ENCODE data around the gene TOMM70. TPM values are rescaled to one million over a fixed set of nuclear protein-coding genes. Genes with fewer than 3 reads are reported as not detected.

Gene TOMM70
- total and polyA plus RNA-seq, 10 of the 15 experiments (the other 5 are each of a cell fraction or from before 2014, with no cell fraction given), result 12.7 to 64.1 (median 41.3) TPM

- SMC1A ChIA-PET (ENCODE audit: uncharacterized antibody, unreplicated experiment), result interaction anchor here (0.8 to 1.0 kb wide), 2 partner anchors 8 to 260 kb away, joined by 3 to 5 read pairs; no protein-coding TSS in a partner anchor
- intact Hi-C loops (cut with micrococcal nuclease; ENCODE audit: unreplicated experiment), result no loop called here
- ATAC-seq, result no peak
Measured at GRCh38 chr3:100330651-100331050, 70.2 kb downstream of the TOMM70 start.

More at GRCh38 chr3:100330651-100331050, 70.2 kb downstream of the TOMM70 start:
- no peaks in the 10 kb centered on the region for H4K20me1 ChIP-seq (ENCODE audit: control insufficient read depth, insufficient read depth)
- H3K27me3 ChIP-seq (replicated peaks in 1 of 2; ENCODE audit: control insufficient read depth in 2 of 2, insufficient read depth in 2 of 2, low read length in 1 of 2), result no peaks in the 10 kb centered on the region
- ChIA-PET CTCF (interaction anchor here (1.1 to 4.5 kb wide), 3 partner anchors 10 to 259 kb away, joined by 3 to 21 read pairs (median 3); no protein-coding TSS in a partner anchor), RAD21 (ENCODE audit: unreplicated experiment) (interaction anchor here (1.8 kb wide), 1 partner anchor 14 kb away, joined by 4 read pairs; no protein-coding TSS in a partner anchor), POLR2A (no interaction called here)
- FAIRE-seq (no peak), DNase-seq (ENCODE audit: low read depth, low spot score) (no peak)
- TF ChIP-seq RAD21 (IDR thresholded peaks at IDR 0.05; ENCODE audit: insufficient read depth, low read depth, low read length) (no peak), FOXM1 (IDR thresholded peaks at IDR 0.05; ENCODE audit: low read depth, low read length) (no peak), MEF2A (IDR thresholded peaks at IDR 0.05; ENCODE audit: insufficient read depth, low read depth, low read length) (no peak), FOS (IDR thresholded peaks at IDR 0.05; ENCODE audit: borderline replicate concordance, extremely low read depth, insufficient read length) (no peak), ZNF217 (IDR thresholded peaks at IDR 0.05) (no peak), KAT2A (conservative IDR thresholded peaks at IDR 0.05; ENCODE audit: control insufficient read depth, low read depth, low read length) (no peak), SMARCA5 (IDR thresholded peaks at IDR 0.05) (no peak), ZNF24 (IDR thresholded peaks at IDR 0.05) (no peak), JUNB (IDR thresholded peaks at IDR 0.05) (no peak)
- TF ChIP-seq, protein P1, sequence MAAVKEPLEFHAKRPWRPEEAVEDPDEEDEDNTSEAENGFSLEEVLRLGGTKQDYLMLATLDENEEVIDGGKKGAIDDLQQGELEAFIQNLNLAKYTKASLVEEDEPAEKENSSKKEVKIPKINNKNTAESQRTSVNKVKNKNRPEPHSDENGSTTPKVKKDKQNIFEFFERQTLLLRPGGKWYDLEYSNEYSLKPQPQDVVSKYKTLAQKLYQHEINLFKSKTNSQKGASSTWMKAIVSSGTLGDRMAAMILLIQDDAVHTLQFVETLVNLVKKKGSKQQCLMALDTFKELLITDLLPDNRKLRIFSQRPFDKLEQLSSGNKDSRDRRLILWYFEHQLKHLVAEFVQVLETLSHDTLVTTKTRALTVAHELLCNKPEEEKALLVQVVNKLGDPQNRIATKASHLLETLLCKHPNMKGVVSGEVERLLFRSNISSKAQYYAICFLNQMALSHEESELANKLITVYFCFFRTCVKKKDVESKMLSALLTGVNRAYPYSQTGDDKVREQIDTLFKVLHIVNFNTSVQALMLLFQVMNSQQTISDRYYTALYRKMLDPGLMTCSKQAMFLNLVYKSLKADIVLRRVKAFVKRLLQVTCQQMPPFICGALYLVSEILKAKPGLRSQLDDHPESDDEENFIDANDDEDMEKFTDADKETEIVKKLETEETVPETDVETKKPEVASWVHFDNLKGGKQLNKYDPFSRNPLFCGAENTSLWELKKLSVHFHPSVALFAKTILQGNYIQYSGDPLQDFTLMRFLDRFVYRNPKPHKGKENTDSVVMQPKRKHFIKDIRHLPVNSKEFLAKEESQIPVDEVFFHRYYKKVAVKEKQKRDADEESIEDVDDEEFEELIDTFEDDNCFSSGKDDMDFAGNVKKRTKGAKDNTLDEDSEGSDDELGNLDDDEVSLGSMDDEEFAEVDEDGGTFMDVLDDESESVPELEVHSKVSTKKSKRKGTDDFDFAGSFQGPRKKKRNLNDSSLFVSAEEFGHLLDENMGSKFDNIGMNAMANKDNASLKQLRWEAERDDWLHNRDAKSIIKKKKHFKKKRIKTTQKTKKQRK (IDR thresholded peaks at IDR 0.05; ENCODE audit: low read depth, low read length), result no peak
- no peak overlapping the region for H3K27ac ChIP-seq (ENCODE audit: control insufficient read depth, insufficient read depth)
- no peaks in the 10 kb centered on the region for H3K36me3 ChIP-seq (ENCODE audit: control insufficient read depth in 2 of 2, insufficient read depth in 2 of 2, low read length in 1 of 2)
- no peak overlapping the region for H3K4me3 ChIP-seq
- H3K9me3 ChIP-seq (replicated peaks; ENCODE audit: control insufficient read depth, insufficient read depth, low read length), result no peaks in the 10 kb centered on the region
- peaks cover 7% of the 10 kb centered on the region for H3K4me1 ChIP-seq (ENCODE audit: control insufficient read depth, insufficient read depth, low read length)
- H2AFZ ChIP-seq (ENCODE audit: control insufficient read depth, low read depth, low read length), result no peak overlapping the region
- WGBS (ENCODE audit: insufficient coverage, insufficient replicate concordance, low lambda C conversion rate, missing lambda C conversion rate), result 95% methylated on average over 5 of the region's 5 CpGs
- no peak overlapping the region for H3K4me2 ChIP-seq (ENCODE audit: control insufficient read depth, insufficient read depth)
- no peak overlapping the region for H3K9ac ChIP-seq (ENCODE audit: control insufficient read depth, insufficient read depth, low read length)
- in situ Hi-C loops (cut with MboI), result no loop called here
- H3K79me2 ChIP-seq (ENCODE audit: control insufficient read depth, insufficient read depth, low read length), result peaks cover 10% of the 10 kb centered on the region
- BruUV-seq (replicated peaks), result no TSS peak
